Kidney (tissue), 14 donors: ENCODE results near the gene PDZD2. TPM values are rescaled to one million over a fixed set of nuclear protein-coding genes. Genes with fewer than 3 reads are reported as not detected.
"Not testable (repeated sequence)": the region's sequence is repeated elsewhere in the genome, so short reads cannot be mapped to it uniquely, and the experiment has no call there.

Source experiments
- DNase-seq, 5 donors: peaks; one replicate each; pipeline ENCODE4 v3.0.0-alpha.2; 2013 to 2020
- FAIRE-seq: peaks from 2 replicates; lab custom pipeline; 2012; peaks lifted over from hg19 to GRCh38; lab: Jason Lieb, UNC
- H3K27ac ChIP-seq, 2 donors: one replicate each; pipeline ENCODE4 v1.7.0; 2013; ENCODE audit warnings: low read depth in 2 of 2, low read length in 2 of 2, inconsistent platforms in 1 of 2
- H3K27me3 ChIP-seq: one replicate; pipeline ENCODE4 v1.7.1; 2013; ENCODE audit warnings: low read length, inconsistent platforms; ENCODE audit not compliant: control insufficient read depth, insufficient read depth
- H3K36me3 ChIP-seq, 3 donors: one replicate each; pipeline versions ENCODE4 v1.7.0 to v1.7.1; 2013; ENCODE audit warnings: low read length in 3 of 3, control low read depth in 1 of 3, inconsistent platforms in 1 of 3; ENCODE audit not compliant: insufficient read depth in 3 of 3, control insufficient read depth in 2 of 3
- H3K4me1 ChIP-seq, 3 donors: one replicate each; pipeline versions ENCODE4 v1.7.0 to v1.7.1; 2013; ENCODE audit warnings: low read length in 3 of 3, inconsistent platforms in 1 of 3, low read depth in 1 of 3; ENCODE audit not compliant: control insufficient read depth in 2 of 3, insufficient read depth in 2 of 3
- H3K4me3 ChIP-seq, 3 donors: one replicate each; pipeline versions ENCODE4 v1.7.0 to v1.8.1; 2013; ENCODE audit warnings: low read length in 3 of 3, control low read depth in 1 of 3, inconsistent platforms in 1 of 3
- H3K9ac ChIP-seq, 3 donors: one replicate each; pipeline versions ENCODE4 v1.7.0 to v1.7.1; 2013; ENCODE audit warnings: low read length in 3 of 3, control low read depth in 1 of 3, inconsistent platforms in 1 of 3
- H3K9me3 ChIP-seq, 3 donors: one replicate each; pipeline versions ENCODE4 v1.7.0 to v1.7.1; 2013; ENCODE audit warnings: low read length in 3 of 3, control low read depth in 1 of 3, inconsistent platforms in 1 of 3; ENCODE audit not compliant: control insufficient read depth in 2 of 3, insufficient read depth in 1 of 3
- CTCF ChIP-seq: IDR thresholded peaks from 3 replicates; pipeline ENCODE4 v1.5.1; 2012; ENCODE audit warnings: mild to moderate bottlenecking, moderate library complexity, borderline replicate concordance; ENCODE audit not compliant: insufficient read depth; ENCODE audit errors: extremely low read depth
- intact Hi-C: fragments of 100-400 bp; cut with DNase I; formaldehyde crosslinking; loops from one replicate; pipeline ENCODE4 v1.11.1; 2022
- polyA plus RNA-seq: library from polyadenylated mRNA; stranded (reverse); fragments of 350-450 nt; fragmentation: Illumina TruSeq; extraction: RNeasy Lipid Tissue Mini Kit (QIAGEN cat#74804); gene quantifications from one replicate; pipeline ENCODE4 v1.2.3, GENCODE V29; 2014; ENCODE audit warnings: low read depth, low replicate concordance; ENCODE audit not compliant: insufficient read depth
- total RNA-seq: library from RNA; stranded (reverse); fragmentation: NEBNext Ultra II Directional; extraction: Animal tissue kit (Norgen Biotek cat#: 25700); gene quantifications from one replicate; pipeline ENCODE4 v1.2.1, GENCODE V29; 2021
- donor health status: control.
- donor health status: control.
- donor health status: control.
- donor health status: control.
- donor health status: control.
- donor health status: DM: yes; HTN: yes; CAD: no.
- donor health status: Normal renal cell carcinoma (clear cell type).

Gene PDZD2
- total and polyA plus RNA-seq, 2 donors from 2014 or later = 6.2 to 14.8 TPM

GRCh38 chr5:32116574-32117313 is 477.8 kb downstream of the PDZD2 start:
- no peak for FAIRE-seq
- H3K9me3 ChIP-seq = no peaks in the 10 kb centered on the region
- TF ChIP-seq CTCF = no peak
- intact Hi-C loops = no loop called here
- no peak overlapping the region for H3K27ac ChIP-seq
- H3K27me3 ChIP-seq = no peaks in the 10 kb centered on the region
- H3K36me3 ChIP-seq = peaks cover 0 to 11% (median 5%) of the 10 kb centered on the region in 3 donors
- H3K9ac ChIP-seq = no peak overlapping the region
- DNase-seq = no peak
- no peak overlapping the region for H3K4me3 ChIP-seq
- H3K4me1 ChIP-seq = no peaks in the 10 kb centered on the region

- H3K9ac ChIP-seq, FAIRE-seq, DNase-seq, H3K9me3 ChIP-seq, H3K27ac ChIP-seq, H3K36me3 ChIP-seq, intact Hi-C loops, H3K4me1 ChIP-seq, H3K27me3 ChIP-seq, H3K4me3 ChIP-seq: not testable (repeated sequence)
Observed at GRCh38 chr5:32118922-32119321, 480.0 kb downstream of the PDZD2 start.

- Histone ChIP-seq H3K9ac (no peak overlapping the region), H3K4me3 (no peak overlapping the region), H3K27me3 (no peaks in the 10 kb centered on the region), H3K9me3 (no peaks in the 10 kb centered on the region), H3K27ac (no peak overlapping the region), H3K4me1 (peaks cover 0 to 12% (median 6%) of the 10 kb centered on the region in 3 donors), H3K36me3 (peaks cover 2 to 10% (median 5%) of the 10 kb centered on the region in 3 donors)
- FAIRE-seq (no peak), DNase-seq (no peak)
- intact Hi-C loops = no loop called here
- no peak for TF ChIP-seq CTCF
Observed at GRCh38 chr5:32123058-32123805, 484.3 kb downstream of the PDZD2 start.
